GM18868 (cell line): Measurements from ENCODE around the gene NXPH3.

Source experiments
- ATAC-seq: cut with Tn5 transposase; IDR thresholded peaks from one replicate; pipeline ENCODE4 v1.9.1; 2021; ENCODE audit warnings: mild to moderate bottlenecking, moderate library complexity; ENCODE audit not compliant: unreplicated experiment

The NXPH3 gene

DNA sequence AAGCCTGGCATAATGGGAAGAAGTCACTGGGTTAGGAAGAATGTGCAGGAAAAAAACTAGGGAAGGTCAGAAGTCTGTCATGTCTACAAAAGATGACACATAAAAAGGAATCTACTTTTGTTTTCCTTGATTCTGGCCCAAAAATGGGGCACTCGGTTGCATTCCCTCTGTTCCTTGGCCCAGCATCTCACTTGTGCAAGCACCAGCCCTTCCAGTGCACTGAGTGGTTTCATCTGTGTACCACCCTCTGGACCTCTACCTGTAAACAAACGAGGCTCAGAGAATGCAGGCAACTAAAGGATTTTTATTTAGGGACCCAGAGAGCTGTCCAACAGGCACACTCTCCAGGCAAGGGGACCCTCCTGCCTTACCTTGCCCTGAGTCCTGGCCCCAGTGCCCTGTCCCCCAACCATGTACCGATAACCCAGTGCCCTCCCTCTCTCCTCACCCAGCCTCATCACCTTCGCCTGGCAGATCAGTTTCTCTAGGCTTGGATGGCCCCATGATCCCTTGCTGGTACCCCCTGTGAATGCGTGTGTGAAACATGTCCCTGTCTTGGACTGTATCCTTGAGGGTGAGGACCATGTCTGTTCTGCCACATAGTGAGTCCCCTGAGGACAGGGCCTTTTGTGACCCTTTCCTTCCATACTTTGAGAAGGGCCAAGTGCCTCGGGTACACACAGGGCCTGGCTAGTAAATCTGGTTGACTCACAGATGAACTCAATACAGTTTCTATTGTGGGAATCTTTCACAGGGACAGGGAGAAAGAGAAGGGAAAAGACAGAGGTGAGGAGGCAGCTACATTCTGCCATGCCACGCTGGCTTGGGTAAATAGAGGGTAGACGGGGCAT is 13.3 kb downstream of the NXPH3 start:
- ATAC-seq = no peak

DNA sequence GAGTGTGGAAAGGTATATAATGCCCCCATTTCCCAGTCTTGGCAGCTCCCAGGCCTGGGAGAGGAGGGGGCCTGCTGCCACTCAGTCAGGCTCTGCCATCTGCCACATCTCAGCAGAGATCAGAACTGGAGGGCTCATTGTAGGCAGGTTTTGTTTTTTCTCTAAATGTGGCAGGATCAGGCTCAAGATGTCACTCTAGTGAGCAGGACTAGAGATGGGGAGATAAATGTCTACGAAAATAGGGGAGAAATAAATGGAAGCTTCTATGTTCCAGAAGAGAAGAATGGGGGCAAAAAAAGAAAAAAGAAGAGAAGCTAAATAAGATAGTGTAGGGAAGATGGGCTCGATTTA is 13.9 kb downstream of the NXPH3 start:
- no peak for ATAC-seq

DNA sequence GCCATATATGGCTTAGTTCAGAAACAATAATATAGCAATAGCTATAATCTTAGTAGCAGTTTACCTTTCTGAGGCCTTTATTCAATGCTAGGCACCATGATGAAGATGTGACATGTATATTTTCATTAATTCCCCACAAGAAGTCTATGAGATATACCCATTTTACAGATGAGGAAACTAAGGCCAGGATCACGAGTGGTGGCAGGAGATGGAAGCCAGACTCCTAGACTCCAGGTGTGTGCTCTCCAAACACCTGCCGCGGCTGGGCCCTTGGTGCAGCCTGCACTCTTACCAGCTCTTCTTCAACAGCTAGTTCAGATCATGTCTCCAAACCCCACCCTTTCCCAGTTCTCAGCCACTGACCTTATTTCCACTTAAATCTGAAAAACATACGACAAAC is 15.2 kb downstream of the NXPH3 start:
- ATAC-seq = no peak

GRCh38 chr17:49592263-49592662 is 16.6 kb downstream of the NXPH3 start:
- ATAC-seq = no peak

GRCh38 chr17:49595328-49595727 is 19.7 kb downstream of the NXPH3 start:
- no peak for ATAC-seq

- no peak for ATAC-seq
Observed at GRCh38 chr17:49595980-49596379, 20.3 kb downstream of the NXPH3 start.

GRCh38 chr17:49596613-49597244 is 21.1 kb downstream of the NXPH3 start:
- no peak for ATAC-seq

- ATAC-seq = no peak
Observed at GRCh38 chr17:49597436-49597835, 21.8 kb downstream of the NXPH3 start.

DNA sequence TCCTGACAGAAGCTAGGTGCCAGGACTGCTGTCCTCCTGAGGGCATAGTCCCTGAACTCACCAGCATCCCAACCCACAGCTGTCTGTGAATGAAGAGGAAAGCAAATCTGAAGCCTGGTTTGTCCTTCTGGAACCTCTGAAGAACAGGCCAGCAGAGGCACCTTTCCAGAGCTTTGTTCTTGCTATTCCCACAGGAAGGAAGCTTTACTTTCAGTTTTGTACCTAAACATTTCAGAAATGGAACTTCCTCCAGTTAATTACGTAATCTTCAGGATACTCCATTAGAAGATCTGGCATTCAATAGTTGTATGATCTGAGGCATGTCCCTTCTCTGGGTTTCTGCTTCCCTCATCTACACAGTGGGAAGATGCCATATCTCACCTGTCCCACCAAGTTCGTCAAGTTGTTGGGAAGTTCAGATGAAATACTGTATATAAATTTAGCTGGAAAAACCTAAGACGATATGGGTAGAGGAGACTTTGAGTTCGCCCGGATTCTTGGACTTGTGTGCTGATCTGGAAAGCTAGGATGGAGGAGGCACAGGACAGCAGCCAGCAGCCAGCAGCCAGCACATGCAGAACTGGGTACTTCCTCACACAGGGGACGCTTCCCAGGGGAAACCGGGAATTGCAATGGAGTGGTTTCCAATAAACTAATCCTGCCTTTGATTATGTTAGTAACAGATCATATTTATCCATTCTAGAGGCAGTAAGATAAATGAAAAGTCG is 22.4 kb downstream of the NXPH3 start:
- no peak for ATAC-seq

- no peak for ATAC-seq
Observed at GRCh38 chr17:49598918-49599317, 23.2 kb downstream of the NXPH3 start.

- ATAC-seq = no peak
Observed at GRCh38 chr17:49600949-49601348, 25.3 kb downstream of the NXPH3 start.

DNA sequence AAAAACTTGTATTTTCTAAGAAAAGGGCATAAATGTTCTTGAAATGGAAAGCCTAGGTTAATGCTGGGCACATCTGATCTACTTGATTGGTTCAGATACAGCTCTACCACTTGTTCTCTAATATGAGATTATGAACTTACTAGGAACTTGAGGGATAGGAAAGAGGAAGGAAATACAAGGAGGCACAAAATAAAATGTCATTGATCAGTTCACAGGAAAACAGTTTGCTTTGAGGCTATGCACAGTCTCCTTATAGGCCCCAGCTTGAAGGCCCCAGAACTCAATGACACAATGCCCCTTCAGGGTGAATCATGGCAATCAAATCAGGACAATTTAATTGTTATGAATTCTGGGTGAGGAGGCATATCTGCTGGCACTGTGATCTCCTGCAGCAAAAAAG is 27.1 kb downstream of the NXPH3 start:
- ATAC-seq = no peak

DNA sequence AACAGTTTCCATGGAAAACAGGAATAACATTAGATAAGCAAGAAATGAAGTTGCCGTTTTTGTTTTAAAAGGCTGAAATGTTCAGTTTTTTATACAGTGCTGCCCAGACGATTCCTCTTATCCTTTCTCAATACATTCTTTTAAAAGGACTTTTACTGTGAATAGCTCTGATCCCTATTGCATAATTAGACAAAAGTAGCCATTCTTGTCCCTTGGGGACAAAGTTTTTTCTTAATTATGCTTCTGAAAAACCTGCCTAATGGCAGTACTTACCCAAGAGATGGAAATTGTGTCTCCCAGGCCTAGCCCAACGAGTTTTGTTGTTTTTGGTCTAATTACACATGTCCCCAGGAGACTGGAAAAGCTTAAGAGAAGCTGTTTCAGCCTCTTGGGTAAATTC is 27.6 kb downstream of the NXPH3 start:
- no peak for ATAC-seq

DNA sequence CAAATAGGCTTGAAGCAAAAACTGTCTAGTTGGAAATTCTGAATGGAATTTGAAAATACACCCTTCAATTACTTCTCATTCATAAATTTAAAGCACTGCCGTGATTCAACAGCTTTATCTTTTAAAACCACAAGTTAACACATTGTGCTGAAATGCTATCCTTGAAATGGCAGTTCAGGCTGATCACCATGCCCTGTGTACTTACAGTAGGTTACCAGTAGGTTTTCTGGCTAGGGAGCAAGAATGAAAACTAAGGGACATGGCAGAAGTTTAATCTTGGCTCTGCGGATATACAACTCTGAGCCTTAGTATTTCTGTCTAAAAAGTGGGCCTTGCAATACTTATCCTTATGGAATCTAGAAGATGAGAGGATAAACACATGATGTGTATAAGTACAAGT is 28.0 kb downstream of the NXPH3 start:
- ATAC-seq = no peak

- ATAC-seq = no peak
Observed at GRCh38 chr17:49604314-49604869, 28.7 kb downstream of the NXPH3 start.

- ATAC-seq = no peak
Observed at GRCh38 chr17:49610883-49611584, 35.4 kb downstream of the NXPH3 start.

GRCh38 chr17:49612726-49613125 is 37.1 kb downstream of the NXPH3 start:
- ATAC-seq = no peak

- ATAC-seq = no peak
Observed at GRCh38 chr17:49613182-49613800, 37.6 kb downstream of the NXPH3 start.

- ATAC-seq = no peak
Observed at GRCh38 chr17:49616086-49616485, 40.4 kb downstream of the NXPH3 start.

DNA sequence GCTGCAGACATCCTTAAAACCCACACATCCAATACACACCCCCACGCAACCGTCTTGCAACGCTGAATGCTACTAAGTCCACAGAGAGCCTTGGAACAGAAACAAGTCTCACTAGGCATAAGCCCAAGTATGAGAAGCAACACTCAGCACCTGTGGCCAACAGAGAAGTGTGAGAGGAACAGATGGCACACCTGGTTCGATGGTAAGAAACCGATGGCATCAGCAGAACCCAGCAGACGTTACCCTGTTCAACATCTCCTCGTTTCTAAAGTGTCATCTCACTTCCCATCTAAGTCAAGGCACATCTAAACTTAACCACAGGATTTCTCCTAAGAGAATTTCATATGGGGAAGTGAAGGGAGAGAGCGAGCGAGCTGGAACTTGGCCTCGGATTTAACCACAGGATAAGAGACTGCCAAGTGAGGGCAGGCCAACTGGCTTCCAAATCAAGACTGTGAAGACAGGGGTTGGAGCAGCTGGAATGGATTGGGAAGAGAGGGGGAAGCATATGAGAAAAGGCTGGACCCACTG is 41.0 kb downstream of the NXPH3 start:
- no peak for ATAC-seq
